IPS DF 4.7 (cell line): ENCODE measurements around the gene KRT17.
"Not testable (repeated sequence)": the region's sequence is repeated elsewhere in the genome, so short reads cannot be mapped to it uniquely, and the experiment has no call there.

Source experiments
- DNase-seq: peaks from one replicate; pipeline ENCODE4 v3.0.0-alpha.2; 2013; ENCODE audit warnings: low spot score; ENCODE audit errors: extremely low read depth

Gene KRT17

GRCh38 chr17:41620583-41621434 lies 3.6 kb downstream of the KRT17 start:
- DNase-seq: no peak

- not testable (repeated sequence) for DNase-seq
These were observed 4.3 kb downstream of the KRT17 start for GRCh38 chr17:41619927-41620582.

DNA sequence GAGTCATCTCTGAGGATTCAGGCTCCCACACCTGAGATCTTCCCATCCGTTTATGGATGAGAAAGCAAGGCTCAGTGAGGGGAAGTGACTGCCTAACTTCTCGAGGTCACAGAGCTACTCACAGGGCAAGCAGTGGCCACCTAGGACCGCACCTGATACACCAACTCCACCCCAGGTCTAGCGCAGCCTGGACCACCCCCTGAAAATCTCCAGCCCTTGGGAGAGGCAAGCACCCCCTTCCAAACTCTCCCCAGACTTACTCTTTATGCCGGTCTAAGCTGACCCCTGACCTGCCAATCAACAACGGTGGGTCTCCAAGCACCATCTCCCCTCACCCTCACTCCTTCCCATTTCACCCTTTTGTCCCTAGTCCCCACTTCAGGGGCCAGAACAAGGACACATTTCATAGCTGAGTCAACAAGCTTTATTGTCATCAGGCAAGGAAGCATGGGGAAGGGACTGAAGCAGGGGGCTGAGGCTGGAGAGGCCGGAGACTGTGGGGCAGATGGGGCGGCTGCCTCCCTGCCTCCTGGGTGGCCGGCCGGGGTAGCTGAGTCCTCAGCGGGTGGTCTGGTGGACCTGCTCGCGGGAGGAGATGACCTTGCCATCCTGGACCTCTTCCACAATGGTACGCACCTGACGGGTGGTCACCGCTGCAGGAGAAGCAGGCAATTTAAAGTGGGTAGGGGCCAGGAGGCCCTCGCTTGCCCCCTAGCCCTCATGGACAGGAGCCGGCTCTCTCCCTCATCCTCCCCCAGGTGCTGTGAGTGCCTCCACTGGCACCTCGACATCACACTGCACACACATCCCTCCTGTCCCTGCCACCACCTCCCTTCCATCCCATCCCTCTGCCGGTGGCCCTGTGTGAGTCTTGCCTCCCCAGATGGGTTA lies 5.1 kb downstream of the KRT17 start:
- no peak for DNase-seq

- no peak for DNase-seq
These were observed 5.9 kb downstream of the KRT17 start for GRCh38 chr17:41618341-41619035.

DNA sequence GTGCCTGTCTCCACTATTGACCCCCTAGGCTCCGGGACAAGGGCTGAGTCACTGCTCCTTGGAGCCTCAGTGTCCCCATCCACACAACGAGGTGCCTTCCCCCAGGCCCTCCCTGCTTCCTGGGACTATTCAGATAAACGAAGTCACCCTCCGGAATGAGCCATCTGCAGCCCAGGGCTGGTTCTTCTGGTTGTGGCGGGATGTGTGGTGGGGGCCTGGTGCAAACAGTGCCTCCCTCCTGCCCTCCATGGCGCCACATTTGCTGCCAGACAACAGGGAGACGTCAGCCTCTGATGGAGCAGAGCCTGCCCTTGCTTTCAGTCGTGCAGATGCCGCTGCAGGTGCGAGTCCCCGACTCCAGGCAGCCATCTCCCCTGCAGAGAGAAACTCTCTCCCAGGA lies 6.7 kb downstream of the KRT17 start:
- no peak for DNase-seq

DNA sequence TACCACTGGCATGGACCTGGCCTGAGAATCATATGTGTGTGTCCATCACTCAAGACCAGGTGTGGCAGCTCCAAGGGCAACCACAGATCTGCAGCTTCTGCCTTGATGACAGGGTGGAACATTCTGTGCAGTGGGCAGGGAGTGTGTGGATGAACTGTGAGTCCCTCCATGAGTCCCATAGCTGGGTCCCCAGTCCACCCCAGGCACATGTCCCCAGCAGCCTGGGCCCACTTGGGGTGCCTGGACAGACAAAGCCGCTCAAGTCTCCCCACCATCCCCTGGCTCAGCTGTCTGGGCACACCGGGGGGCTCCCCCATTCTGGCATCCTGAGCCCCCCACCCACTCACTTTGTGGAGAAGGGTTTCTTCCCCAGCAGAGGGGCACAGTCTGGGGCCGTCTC lies 7.2 kb downstream of the KRT17 start:
- DNase-seq: no peak

GRCh38 chr17:41616486-41616885 lies 7.9 kb downstream of the KRT17 start:
- not testable (repeated sequence) for DNase-seq

DNA sequence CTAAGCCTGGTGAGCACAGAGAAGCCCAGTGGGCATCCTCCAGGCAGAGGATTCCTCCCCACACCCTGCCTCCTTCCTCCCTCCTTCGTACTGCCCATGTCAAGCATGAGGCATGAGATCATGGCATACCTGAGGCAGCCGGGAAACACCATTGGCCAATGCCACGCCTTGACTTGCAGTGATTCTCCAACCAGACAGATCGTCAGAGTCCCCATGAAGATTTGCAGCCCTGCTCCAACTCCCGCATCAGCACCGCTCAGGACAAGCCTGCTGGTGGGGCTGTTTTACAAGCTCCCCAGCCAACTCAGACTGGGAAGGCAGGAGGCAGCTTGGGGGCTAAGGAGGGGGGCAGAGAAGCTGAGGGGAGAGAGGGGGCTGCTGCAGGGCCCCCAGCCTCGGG lies 8.9 kb downstream of the KRT17 start:
- no peak for DNase-seq

- not testable (repeated sequence) for DNase-seq
These were observed 9.6 kb downstream of the KRT17 start for GRCh38 chr17:41614767-41615166.

- no peak for DNase-seq
These were observed 10.3 kb downstream of the KRT17 start for GRCh38 chr17:41614098-41614497.

DNA sequence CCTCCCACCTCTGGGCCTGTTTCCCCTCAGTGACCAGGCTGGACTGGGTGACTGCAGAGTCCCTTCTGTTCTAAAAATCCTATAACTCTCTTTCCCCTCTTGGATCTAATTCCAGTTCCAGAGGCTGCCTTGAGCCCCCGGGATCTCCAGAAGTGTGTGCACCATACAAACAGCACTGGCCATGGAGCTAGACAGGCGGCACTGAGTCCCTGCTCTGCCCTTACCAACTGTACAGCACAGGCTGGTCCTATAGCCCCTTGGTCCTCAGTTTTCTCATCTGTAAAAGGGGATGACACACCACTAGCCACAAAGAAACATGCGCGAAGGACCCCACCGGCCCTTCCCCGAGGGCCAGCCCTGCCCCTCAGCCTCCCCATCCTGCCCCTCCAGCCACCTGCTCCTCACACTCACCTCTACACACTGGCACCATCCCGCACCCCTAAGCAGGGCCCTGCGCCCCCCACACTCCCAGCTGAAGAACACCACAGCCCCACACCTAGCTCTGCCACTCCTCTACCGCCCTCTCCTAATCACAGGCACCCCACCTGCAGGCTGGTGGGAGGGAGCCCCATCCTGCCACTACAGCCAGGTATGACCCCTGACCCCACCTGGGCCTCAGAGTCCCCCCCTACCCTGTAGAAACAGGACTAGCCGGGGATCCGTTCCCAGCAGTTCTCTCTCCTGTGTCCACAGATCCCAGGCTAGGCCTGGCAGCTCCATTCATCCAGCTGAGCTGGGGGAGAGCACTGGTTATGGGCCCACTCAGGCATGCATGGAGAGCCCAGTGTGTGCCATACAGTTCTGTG lies 10.9 kb downstream of the KRT17 start:
- DNase-seq: no peak

- not testable (repeated sequence) for DNase-seq
These were observed 11.8 kb downstream of the KRT17 start, which contains the start of gene KRT16 for GRCh38 chr17:41612376-41613160. TSS of gene KRT16 (minus strand) at chr17:41612767. CDS start at chr17:41612688, 79 bp downstream.

DNA sequence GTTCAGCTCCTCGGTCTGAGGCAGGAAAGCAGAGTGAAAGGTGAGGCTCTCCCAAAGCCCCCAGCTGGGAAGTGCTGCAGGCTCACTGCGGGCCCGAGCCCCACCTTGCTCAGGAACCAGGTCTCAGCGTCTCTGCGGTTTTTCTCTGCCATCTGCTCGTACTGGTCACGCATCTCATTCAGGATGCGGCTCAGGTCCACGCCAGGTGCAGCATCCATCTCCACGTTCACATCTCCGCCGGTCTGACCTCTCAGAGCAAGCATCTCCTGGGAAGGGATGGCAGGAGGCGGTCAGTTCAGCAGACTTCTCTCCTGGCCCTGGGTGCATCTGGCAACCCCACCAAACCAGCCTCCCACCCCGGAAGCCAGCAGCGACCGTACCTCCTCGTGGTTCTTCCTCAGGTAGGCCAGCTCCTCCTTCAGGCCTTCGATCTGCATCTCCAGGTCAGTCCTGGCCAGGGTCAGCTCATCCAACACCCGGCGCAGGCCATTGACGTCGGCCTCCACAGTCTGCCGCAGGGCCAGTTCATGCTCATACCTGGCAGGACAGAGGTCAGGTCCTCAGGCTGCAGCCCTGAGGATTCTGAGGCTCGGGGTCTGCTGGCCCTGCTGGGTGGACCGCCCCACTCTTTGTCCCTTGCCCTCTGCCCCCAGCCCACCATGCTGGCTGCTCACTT lies 13.3 kb downstream of the KRT17 start:
- DNase-seq: no peak

DNA sequence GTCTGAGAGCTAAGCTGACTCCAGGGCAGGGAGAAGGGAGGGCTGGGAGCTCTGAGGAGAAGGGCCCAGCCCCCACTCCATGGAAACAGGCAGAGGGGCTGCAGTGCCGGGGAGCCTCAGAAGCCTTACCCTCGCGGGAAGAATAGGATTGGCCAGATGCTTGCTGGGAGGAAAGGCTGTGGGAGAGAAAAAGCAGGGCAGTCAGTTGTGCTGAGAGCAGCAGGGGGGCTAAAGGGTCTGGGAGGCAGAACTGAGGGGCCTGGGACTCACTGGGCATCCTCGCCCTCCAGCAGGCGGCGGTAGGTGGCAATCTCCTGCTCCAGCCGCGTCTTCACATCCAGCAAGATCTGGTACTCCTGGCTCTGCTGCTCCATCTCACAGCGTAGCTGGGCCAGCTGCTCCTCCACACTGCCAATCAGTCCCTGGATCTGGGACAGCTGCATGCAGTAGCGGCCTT lies 14.3 kb downstream of the KRT17 start:
- not testable (repeated sequence) for DNase-seq

DNA sequence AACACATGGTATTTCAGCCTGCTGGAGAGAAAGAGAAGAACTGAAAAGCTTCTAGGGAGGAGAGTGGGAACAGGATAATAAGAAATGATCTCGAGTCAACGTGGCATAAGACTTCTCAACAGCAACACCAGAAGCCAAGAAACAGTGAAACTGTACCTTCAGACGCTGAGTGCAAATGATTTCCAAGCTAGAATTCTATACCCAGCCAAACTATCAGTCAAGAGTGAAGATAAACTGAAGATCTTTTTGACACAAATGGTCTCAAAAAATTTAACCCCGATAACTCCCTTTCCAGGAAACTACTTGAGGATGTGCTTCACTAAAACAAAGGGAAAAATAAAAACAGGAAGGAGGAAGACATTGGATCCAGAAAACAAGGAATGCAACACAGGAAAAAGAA lies 17.4 kb downstream of the KRT17 start:
- not testable (repeated sequence) for DNase-seq

DNA sequence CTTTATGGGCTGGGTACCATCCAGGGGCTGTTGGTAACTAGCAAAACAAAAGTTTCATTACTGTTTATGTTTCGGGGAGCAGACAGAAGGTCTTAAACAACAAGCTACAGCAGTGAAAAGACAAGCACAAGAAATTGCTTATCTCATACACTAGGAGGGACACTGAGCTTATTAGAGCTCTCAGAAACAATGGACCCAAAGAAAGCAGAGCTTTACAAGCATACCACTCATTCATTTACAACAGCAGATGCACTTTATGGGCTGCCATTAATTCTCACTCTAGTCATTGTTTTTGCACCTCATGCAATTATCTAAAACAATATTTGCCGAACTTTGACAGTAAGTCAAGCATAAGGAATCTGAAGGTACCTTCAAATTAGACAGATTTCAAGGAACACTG lies 21.9 kb downstream of the KRT17 start:
- no peak for DNase-seq

DNA sequence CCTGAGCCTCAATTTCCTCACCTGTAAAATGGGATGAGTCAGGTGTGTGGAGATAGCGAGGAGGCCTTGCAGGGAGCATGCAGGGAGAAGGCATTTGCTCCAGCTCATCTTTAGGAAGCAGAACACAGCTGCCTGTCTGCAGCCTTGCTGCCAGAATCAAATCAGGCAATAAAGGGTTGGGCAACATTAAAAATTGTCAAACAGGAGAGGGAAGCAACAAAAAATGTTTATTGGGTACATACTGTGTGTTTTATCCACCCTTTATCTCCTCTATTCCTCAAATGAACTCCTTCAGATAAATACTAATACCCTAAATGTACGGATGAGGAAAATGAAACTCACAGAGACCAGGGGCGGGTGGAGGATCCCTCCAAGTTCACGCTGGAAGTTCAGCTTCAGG lies 24.1 kb downstream of the KRT17 start:
- no peak for DNase-seq

GRCh38 chr17:41599680-41600079 lies 24.7 kb downstream of the KRT17 start:
- DNase-seq: no peak

GRCh38 chr17:41595585-41595984 lies 28.8 kb downstream of the KRT17 start:
- no peak for DNase-seq
